ENCODE results near the gene GABRB3.

The GABRB3 gene

DNA sequence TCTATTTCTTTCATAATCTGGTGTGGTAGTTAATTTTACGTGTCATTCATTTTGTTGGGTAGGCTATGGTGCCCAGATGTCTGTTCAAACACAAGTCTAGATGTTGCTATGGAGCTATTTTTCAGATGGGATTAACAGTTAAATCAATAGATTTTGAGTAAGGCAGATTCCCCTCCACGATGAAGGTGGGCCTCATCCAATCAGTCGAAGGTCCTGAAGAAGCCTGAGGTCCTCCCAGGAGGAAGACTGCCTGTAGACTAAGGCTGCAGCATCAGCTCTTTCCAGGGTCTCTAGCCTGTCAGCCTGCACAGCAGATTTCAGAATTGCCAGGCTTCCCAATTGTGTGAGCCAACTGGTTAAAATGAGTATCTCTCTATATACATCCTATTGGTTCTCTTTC lies 92.9 kb downstream of the GABRB3 start:
- DNase-seq (ENCODE audit: low read depth in 2 of 2): no peak

DNA sequence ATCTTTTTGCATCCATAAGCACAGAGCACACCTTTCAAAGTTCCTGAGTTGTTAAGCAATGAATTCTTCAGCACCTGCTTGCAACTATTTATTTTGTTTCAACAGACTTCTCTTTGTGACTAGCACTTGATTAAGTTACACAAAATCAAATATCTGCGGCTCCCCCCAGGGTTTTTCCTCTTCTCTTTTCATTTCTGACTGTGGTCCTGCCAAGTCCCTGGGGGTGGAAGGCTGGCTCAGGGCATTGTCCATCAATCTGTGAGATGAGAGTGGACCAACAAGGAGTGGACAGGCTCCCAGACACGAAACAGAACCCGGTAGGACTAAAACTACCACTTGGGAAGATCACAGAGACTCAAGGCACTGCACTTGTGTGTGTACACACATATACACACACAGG lies 96.8 kb downstream of the GABRB3 start:
- no peak for DNase-seq (ENCODE audit: low read depth in 2 of 2)

DNA sequence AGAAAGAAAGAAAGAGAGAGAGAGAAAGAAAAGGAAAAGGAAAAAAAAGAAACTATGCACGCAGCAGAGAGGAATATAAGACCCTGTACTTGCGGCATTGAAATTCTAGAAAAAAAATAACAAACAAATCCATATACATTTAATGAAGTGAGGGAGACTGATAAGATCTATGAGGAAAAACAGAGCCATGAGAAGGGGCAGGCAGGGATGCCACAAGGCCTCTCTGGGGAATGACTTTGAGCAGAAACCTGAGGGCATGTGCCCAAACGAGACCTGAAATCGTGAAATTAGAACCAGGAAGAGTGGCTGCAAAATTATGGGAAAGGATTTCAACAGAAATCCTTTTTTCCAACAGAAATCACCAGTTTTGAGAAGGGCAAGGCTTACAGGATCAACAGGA lies 98.4 kb downstream of the GABRB3 start:
- DNase-seq (ENCODE audit: low read depth in 2 of 2): no peak

DNA sequence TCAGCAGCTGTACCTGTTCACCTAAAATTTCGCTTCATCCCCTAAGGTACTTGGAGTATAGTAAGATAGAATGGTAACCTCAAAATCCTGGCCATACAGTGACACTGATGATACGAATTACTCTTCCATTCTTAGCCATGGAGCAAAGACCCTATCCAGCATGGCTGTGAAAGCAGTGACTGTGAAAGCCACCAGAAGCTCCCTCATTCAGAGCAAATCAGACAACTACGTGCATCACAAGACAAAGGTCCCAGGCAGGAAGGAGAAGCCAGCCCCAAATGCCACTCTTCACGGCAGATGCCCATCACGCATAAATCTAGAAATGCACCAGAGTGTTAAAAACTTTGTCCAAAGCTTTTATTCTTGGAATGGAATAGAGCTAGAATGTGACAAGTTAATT lies 99.4 kb downstream of the GABRB3 start:
- DNase-seq (ENCODE audit: low read depth in 2 of 2): no peak

DNA sequence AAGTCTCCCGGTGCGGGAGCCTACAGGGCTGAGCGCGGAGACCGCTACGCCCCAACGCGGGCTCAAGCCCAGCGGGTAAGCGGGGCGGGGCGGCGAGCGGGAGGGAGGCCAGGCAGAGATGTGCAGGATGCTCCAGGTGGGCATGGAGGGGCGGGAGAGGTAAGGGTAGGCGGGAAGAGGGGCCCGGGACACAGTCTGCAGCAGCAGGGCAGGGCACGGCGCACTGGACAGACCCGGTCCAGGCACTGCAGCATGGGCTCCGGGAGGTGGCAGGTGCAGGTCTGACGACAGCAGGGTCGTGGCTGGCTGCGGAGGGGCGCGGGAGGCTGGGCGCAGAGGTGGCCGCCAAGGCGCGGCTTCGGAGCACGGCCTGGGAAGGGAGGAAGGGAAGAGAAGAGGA lies 102.8 kb downstream of the GABRB3 start:
- DNase-seq (ENCODE audit: low read depth in 2 of 2): no peak

DNA sequence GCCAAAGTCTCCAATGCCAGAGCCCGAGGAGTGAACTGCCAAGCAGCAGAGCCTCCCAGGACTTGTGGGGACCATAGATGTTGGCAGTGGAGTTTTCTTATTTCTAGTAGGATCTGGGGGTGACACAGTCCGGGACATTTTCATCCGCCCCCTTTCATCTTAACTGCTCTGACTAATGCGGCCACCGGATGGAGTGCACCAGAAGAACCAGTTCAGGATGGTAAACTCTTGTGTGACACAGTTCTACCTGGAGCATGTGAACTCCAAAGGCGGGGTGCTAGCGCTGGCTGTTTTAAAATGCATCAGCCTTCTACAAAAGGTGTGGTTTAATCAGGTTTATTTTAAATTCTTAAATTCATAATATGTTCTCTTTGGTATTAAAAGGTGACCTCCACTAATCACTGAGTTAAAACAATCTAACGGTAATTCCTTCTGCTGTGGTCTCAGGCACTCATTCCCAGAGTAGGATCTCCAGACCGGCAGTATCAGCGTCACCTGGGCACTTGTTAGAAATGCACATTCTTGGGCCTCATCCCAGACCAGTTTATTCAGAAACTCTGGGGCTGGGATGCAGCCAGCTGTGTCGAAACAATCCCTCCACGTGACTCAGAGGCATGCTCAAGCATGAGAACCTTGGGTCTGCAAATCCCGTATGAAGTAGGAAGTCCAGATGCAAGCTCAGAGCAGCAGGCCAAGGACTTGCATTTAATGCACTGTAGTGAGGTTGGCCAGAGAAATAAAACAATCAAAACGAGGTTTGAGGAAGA lies 105.5 kb downstream of the GABRB3 start:
- no peak for DNase-seq (ENCODE audit: low read depth in 2 of 2)

DNA sequence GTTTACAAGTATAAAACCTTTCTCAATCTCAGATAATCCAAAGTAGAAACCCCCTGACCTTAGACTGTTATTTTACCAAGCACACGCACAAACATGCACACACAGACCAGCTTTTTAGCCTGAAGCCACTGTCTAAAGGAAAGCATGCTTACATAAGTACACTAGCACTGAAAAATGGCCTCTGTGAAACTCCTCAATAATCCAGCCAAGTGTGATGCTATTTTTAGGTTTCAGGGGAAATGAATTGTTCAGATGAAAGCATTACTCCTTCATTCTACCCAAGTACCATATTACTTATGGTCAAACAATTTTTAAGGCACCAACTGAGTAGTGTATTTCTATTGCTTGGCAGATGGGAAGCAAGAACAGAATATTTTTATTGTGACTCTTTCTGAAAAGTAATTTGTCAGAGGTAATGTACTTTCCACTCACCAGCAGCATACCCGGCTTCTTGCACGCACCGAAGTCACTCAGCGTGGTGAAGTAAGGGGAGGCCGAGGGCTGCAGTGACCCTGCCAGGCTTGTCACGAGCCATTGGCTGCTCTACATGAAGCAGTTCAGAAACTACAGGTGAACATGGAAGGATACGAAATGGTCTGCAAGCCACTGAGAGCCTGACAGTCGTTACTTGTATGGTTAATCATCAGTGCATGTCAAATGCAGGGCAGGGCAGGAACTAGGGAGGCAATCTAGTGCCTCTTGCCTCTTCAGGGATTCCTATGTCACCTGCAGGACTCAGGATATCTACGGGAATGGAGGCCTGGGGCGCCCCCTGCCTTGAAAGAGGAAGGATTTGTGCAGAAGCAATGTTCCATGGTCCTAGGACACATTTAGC lies 106.7 kb downstream of the GABRB3 start:
- DNase-seq (ENCODE audit: low read depth in 2 of 2): no peak

DNA sequence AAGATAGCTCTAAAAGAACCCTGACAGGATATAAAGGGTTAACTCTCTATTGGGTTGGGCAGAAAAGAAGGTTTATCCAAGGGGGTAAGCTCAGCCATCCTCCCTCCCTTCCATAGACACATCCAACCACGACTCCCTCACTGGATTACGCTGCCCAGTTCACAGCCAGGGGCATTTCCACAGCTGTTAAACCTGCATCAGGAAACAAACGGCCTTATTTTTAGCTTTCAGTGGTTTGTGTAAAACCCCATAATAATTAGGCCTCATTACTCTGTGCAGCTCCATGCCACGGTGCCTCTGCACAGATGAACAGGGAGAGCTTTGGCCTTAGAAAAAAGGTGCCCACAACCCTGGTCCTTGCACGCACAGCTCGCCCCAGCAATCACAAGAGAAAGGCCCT lies 110.6 kb downstream of the GABRB3 start:
- no peak for DNase-seq (ENCODE audit: low read depth in 2 of 2)

DNA sequence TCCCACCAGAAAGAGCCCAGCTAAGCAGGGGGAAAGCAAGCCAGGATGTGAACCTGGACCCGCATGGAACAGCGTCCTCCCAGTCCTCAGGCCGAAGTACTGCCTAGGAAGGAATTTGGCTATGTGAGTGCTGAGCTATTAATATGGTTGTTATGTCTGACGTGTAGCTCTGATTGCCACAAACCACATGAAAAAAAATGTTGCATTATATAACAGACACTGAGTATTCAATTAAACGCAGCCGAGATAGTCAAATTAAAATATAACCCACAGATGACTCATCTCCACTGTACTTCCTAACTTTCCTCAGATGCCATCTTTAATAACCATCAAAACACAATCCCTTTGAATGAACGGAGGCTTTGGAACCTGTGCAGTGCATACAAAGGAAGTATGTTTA lies 111.1 kb downstream of the GABRB3 start:
- no peak for DNase-seq (ENCODE audit: low read depth in 2 of 2)

DNA sequence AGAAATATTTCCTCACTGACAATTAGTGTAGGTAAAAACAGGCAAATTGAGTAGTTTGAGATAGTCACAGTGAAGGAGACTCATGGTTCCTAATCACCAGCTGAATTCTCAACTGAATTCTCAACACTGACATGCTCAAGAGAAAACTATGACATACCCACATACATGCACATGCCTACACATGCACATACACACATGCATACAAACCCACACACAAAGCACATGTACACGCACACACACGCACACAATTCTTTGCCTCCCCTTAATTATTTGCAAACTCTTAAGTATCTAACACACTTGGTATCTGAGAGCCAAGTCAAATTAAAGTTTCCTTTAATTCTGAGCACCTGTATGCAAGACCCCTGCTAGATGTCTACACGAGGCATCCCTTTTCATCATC lies 111.8 kb downstream of the GABRB3 start:
- no peak for DNase-seq (ENCODE audit: low read depth in 2 of 2)

DNA sequence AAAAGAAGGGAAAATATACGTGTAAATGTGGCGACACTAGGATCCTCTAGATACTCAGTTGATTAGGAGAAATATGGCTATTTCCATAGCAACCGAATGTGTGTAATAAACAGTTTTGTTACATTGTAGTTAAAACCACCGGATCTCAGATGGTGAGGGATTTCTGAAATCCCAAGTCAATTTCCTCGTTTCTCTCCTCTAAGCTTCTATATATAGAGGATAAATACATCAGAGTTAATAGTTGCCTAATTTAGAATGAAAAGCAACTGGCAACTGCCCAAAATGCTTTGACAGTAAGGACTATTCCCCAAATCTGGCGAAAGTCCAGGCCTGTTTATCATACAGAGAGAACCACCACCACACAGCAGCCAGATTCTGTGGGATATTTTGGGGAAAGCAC lies 112.6 kb downstream of the GABRB3 start:
- DNase-seq (ENCODE audit: low read depth in 2 of 2): no peak

DNA sequence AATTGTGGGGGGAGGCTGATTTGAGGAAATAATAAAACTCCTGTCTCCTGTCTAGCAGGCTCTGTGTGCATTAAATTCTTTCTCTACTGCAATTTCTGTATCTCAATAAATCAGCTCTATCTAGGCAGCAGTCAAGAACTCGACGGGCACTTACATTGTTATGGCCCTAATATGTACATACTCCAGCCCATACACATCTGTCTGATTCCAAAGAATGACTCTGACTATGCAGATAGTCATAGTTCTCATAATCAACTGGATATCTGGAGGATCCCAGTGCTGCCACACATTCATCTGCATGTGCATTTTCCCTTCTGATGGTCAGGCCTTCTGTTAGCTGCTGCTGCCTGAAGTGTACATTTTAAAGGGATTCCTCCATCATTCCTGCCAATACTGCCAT lies 114.6 kb downstream of the GABRB3 start:
- DNase-seq (ENCODE audit: low read depth in 2 of 2): no peak

DNA sequence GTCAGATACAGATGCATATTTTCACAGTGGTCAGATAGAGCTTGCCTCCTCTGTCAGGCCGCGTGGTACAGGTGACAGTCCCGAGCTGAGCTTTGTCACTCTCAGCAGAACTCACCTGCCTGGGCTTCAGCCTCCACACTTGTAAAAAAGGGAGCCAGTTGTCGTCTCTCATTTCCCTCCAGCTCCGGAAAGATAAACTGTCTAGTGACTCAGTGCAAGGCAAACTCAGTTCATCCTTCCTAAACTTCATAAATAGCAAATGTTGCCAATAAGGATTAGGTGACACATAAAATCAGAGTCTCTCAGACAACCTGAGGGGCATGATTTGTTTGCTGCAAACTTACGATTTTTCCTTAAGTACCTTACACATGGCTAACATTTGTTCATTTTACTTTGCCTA lies 116.8 kb downstream of the GABRB3 start:
- no peak for DNase-seq (ENCODE audit: low read depth in 2 of 2)

DNA sequence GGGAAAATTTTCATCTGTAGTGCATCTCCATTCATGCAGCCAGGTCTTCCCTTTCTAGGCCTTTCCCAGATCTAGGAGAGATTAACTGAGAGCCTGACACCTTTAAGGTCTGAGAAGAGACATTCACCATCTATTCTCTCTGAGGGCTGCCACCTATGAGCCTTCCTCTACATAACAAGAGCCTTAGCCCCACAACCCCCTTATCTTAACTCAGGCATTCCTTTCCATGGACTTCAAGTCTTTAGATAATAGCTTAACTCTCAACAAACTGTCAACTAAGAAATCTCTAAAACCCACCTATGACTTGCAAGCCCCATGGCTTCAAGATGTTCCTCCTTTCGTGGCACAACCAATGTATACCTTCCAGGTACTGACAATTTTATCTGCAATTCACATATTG lies 121.0 kb downstream of the GABRB3 start:
- DNase-seq (ENCODE audit: low read depth in 2 of 2): no peak

DNA sequence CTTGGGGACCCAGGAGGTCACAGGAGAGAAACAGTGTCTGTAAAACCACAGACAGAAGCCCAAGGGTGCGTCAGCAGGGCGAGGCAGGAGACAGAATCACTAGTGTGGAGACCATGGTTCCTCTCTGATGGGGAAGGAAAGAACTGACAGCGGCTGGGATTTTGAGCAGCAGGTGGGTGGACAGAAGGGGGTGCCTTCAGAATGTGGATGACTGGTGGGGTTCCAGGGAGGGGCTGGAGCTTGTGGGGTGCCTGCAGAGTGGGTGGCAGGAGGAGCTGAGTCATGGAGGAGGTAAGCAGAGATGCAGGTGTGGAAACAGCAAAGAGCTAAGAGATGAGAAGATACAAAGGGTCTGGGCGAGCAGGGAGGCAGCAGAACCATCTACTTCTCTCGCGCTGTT lies 124.2 kb downstream of the GABRB3 start:
- no peak for DNase-seq (ENCODE audit: low read depth in 2 of 2)

DNA sequence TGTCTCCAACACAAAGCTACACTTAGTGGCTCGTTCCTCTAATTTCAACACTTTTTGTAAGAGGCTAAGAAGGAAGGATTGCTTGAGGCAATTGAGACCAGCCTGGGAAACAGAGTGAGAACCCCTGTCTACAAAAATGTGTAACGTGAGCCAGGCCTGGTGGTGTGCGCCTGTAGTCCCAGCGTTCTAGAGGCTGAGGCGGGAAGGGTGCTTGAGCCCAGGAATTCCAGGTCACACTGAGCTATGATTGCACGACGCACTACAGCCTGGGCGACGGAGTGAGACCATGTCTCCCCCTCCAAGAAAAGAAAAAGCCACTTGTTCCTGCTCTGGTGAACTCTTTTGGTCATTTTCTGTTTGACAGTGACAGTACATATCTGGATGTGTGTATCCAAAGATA lies 127.9 kb downstream of the GABRB3 start:
- DNase-seq (ENCODE audit: low read depth in 2 of 2): no peak

DNA sequence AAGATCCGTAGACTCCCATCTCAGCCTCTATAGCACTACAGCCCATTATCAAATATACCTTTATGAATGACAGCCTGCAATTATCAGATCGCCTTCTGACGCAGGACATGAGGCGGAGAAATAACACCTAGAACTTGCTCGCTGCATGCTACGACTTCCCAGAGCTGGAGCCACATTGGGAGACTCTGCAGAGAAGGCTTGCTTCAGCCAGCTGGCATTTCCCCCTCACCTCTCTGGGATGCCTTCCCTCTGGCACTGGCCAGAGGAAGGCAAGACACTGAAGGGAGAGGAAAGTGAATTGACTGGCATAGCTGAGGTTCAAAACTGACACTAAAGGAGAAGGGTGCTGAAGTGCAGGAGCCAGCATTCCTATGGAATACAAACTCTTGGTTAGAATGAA lies 131.7 kb downstream of the GABRB3 start:
- no peak for DNase-seq (ENCODE audit: low read depth in 2 of 2)

DNA sequence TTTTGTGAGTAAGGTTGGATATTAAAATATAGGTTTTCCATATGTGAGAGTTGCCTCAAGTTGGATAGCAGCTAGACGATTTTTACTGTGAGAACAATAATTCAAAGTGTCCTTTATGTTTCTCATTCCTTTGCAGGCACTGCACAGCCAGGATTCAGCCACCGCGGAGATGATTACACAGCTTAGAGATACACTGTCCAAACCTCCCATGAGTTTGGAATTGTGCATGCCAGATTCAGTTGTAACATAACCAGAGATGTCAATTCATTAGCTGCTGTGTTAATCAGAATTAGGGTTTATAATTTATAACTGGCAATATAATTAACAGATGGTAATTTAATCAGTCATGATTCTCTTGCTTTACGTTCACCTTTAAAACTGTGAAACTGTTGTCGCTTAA lies 132.3 kb downstream of the GABRB3 start:
- no peak for DNase-seq (ENCODE audit: low read depth in 2 of 2)

DNA sequence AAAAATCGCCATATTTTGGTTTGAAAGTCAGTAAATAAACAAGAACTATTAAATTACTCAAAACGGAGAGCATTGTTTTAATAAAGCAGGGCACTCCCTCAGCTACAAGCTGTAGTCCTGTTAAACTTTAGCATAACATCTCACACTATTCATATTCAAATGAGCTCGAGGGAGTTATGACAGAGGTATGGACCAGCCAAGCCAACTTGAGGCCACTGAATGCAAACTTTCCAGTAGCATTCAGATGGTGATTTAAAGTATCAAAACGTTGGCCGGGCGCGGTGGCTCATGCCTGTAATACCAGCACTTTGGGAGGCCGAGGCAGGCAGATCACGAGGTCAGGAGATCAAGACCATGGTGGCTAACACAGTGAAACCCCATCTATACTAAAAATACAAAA lies 132.9 kb downstream of the GABRB3 start:
- no peak for DNase-seq (ENCODE audit: low read depth in 2 of 2)

DNA sequence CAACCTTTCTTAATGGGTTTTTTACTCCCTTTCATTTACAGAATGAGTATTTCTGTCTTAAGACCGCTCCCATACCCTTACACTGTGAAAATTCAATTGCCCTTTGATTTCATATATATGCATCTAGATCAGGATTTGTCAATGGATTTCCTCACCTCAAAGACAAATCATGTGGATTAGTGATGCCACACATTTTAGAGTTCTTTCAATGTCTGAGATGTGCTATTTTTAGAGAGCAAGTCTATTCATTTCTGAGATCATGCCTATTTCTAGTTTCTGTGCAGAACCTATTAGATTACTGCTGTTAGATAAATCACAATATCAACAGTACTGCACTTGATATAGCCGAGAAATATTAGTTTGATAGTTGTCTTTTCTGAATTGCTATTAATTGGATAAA lies 137.3 kb downstream of the GABRB3 start:
- DNase-seq (ENCODE audit: low read depth in 2 of 2): no peak

DNA sequence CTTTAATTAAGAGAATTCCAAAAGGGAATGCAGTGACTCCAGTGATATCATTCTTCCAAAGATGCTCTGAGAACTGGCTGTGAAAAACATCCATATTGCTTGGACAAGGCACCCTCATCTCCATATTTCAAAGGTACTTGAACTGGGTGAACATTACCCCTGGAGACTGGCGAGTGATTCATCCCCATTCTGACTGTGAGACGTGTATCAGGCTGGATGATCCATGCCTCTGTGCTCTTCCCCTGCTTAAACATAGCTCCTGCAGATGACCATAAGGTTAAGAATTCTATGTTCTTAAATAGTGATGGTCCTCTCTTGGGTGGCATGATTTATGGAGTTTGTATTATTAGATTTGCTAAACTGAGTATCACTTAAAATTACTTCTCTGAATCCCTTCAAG lies 137.8 kb downstream of the GABRB3 start:
- DNase-seq (ENCODE audit: low read depth in 2 of 2): no peak

DNA sequence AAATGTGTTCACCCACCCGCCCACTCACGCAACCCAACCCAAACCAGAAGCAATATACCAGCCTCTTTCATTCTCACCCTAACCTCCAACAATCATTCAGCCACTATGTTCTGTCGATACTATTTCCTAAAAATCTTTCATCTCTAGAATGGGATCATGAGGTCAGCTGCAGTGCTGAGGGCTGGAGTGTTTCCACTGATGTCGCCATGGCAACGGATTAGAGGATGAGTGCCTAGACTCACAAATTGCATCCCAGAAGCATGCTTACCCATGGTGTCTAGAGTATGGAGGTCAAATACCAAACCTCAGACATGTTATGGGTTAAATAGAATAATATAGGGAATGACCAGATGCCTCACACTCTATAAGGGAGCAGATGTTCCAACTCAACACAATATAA lies 138.5 kb downstream of the GABRB3 start:
- no peak for DNase-seq (ENCODE audit: low read depth in 2 of 2)

DNA sequence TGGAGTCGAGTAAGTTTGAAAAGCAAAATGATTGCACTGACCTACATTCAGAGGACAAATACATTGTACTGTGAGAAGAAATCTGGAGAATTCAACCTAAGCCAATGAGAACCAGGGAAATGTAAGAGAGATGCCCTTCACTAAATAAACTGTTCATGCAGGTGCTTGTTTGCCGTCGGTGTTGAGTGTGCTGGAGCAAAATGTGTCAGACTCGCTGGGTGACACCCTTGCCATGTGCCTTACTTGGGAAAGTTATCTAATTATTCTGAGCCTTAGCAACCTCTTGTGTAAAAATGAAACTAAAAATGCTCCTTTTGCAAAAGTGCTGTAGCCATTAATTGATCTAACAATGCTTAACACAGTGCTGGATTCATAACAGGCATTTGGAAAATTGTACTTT lies 140.4 kb downstream of the GABRB3 start:
- DNase-seq (ENCODE audit: low read depth in 2 of 2): no peak
